IPS-NIHi7 (cell line): ENCODE results near the gene TRMT2A.
A peak's percentile ranks its signal among the peaks of the same experiment; 100 is the strongest.
"Not testable (repeated sequence)": the region's sequence is repeated elsewhere in the genome, so short reads cannot be mapped to it uniquely, and the experiment has no call there.

Source experiments
- DNase-seq: peaks from one replicate; pipeline ENCODE4 v3.0.0; 2012; ENCODE audit warnings: mixed read lengths; ENCODE audit errors: extremely low spot score

TRMT2A gene

GRCh38 chr22:20085651-20086050 is 31.4 kb downstream of the TRMT2A start:
- DNase-seq, result no peak

- peak; percentile 87 for DNase-seq
Measured at GRCh38 chr22:20084547-20085413, 32.2 kb downstream of the TRMT2A start.

GRCh38 chr22:20083891-20084546 is 33.0 kb downstream of the TRMT2A start:
- no peak for DNase-seq

- DNase-seq, result no peak
Measured at GRCh38 chr22:20083157-20083890, 33.7 kb downstream of the TRMT2A start.

GRCh38 chr22:20080776-20081654 is 36.0 kb downstream of the TRMT2A start:
- no peak for DNase-seq

GRCh38 chr22:20080445-20080775 is 36.6 kb downstream of the TRMT2A start:
- peak; percentile 75 for DNase-seq

- peak; percentile 99 for DNase-seq
Measured at GRCh38 chr22:20079745-20080444, 37.1 kb downstream of the TRMT2A start, which contains the start of gene DGCR8. Gene DGCR8, plus strand, starts transcription at chr22:20080241. Its CDS starts 5,723 bp downstream, at chr22:20085964.

- no peak for DNase-seq
Measured at GRCh38 chr22:20076627-20077172, 40.3 kb downstream of the TRMT2A start.

- no peak for DNase-seq
Measured at GRCh38 chr22:20071524-20071972, 45.5 kb downstream of the TRMT2A start.

GRCh38 chr22:20069331-20070042 is 47.5 kb downstream of the TRMT2A start:
- DNase-seq, result no peak

- no peak for DNase-seq
Measured at GRCh38 chr22:20068640-20069039, 48.4 kb downstream of the TRMT2A start.

- not testable (repeated sequence) for DNase-seq
Measured at GRCh38 chr22:20067384-20067682, 49.7 kb downstream of the TRMT2A start.

GRCh38 chr22:20066617-20067383 is 50.2 kb downstream of the TRMT2A start:
- DNase-seq, result no peak

GRCh38 chr22:20065896-20066616 is 51.0 kb downstream of the TRMT2A start:
- DNase-seq, result no peak

- no peak for DNase-seq
Measured at GRCh38 chr22:20064545-20065262, 52.3 kb downstream of the TRMT2A start.

GRCh38 chr22:20064140-20064480 is 52.9 kb downstream of the TRMT2A start:
- no peak for DNase-seq

- DNase-seq, result no peak
Measured at GRCh38 chr22:20063271-20064139, 53.5 kb downstream of the TRMT2A start.
